ENCODE measurements around the gene INPP5J. TPM values are rescaled to one million over a fixed set of nuclear protein-coding genes. Genes with fewer than 3 reads are reported as not detected.

Gene INPP5J
- total and polyA plus RNA-seq, 2 of the 13 experiments (the other 11 are each of a cell fraction or from before 2014, with no cell fraction given): 0.24 to 1.1 TPM

DNA sequence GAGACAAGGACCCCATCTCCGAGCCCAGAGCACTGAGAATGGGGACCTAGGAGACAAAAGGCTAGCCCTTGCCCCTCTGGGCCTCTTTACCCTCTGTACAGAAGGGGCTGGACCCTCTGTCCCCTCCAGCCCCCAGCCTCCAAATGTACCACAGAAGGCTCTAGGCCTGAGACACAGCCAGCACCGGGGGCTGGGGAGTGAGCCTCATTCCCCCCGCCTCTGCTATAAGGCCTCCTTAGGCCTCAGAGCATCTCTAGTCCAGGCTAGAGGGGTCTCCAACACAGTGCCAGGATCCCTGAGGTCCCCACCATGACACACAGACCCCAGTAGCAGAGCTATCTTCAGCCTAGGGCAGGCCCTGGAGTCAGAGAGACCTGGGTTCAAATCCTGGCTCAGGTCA, 36.8 kb upstream of the INPP5J start:
- H3K9me3 ChIP-seq (ENCODE audit: low read length): no peaks in the 10 kb centered on the region
- ATAC-seq (no peak), DNase-seq (ENCODE audit: low spot score) (no peak), FAIRE-seq (no peak)
- intact Hi-C loops (cut with micrococcal nuclease; ENCODE audit: unreplicated experiment) (no loop called here), in situ Hi-C loops (cut with HindIII; ENCODE audit: extremely low pct_ligation_motif_present, low pct_unique_long_range_greater_than_20kb) (no loop called here)
- no peaks in the 10 kb centered on the region for H4K20me1 ChIP-seq (ENCODE audit: insufficient read depth, low read length)
- CTCF ChIA-PET (ENCODE audit: low intra/inter-chr PET ratio, low total read pairs): no interaction called here
- no TSS peak for BruUV-seq (replicated peaks)
- no peak overlapping the region for H3K4me2 ChIP-seq (ENCODE audit: low read depth, low read length)
- no peak overlapping the region for H3K27ac ChIP-seq (ENCODE audit: extremely low read length, insufficient read depth, low read length)
- H3K9ac ChIP-seq (ENCODE audit: insufficient read depth, low read depth, low read length): no peak overlapping the region
- no peak overlapping the region for H2AFZ ChIP-seq (ENCODE audit: low read length)
- POLR2A ChIA-PET: no interaction called here
- TF ChIP-seq, protein P1, sequence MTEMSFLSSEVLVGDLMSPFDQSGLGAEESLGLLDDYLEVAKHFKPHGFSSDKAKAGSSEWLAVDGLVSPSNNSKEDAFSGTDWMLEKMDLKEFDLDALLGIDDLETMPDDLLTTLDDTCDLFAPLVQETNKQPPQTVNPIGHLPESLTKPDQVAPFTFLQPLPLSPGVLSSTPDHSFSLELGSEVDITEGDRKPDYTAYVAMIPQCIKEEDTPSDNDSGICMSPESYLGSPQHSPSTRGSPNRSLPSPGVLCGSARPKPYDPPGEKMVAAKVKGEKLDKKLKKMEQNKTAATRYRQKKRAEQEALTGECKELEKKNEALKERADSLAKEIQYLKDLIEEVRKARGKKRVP (CRISPR knock-in tag; IDR thresholded peaks at IDR 0.05): no peak
- no peak for TF ChIP-seq ZNF577 (CRISPR knock-in tag; IDR thresholded peaks at IDR 0.05; ENCODE audit: borderline replicate concordance, low read depth)
- peaks cover 29 to 39% of the 10 kb centered on the region in 2 experiments for H3K36me3 ChIP-seq (replicated peaks in 1 of 2; ENCODE audit: control insufficient read depth in 1 of 2, insufficient read depth in 2 of 2, low read length in 2 of 2)
- WGBS (ENCODE audit: low lambda C conversion rate): 86% methylated on average over 1 of the region's 3 CpGs
- peaks cover 3% of the 10 kb centered on the region for H3K79me2 ChIP-seq (ENCODE audit: insufficient read depth, low read length)
- H3K4me3 ChIP-seq (replicated peaks in 1 of 3; ENCODE audit: insufficient read depth in 1 of 3, low read depth in 2 of 3, low read length in 3 of 3): no peak overlapping the region
- H3K27me3 ChIP-seq (ENCODE audit: control insufficient read depth in 1 of 2, insufficient read depth in 2 of 2, low read length in 2 of 2): no peaks in the 10 kb centered on the region; a peak in 1 of 5 replicates
- peaks cover 20% of the 10 kb centered on the region for H3K4me1 ChIP-seq (ENCODE audit: insufficient read depth, low read length)

DNA sequence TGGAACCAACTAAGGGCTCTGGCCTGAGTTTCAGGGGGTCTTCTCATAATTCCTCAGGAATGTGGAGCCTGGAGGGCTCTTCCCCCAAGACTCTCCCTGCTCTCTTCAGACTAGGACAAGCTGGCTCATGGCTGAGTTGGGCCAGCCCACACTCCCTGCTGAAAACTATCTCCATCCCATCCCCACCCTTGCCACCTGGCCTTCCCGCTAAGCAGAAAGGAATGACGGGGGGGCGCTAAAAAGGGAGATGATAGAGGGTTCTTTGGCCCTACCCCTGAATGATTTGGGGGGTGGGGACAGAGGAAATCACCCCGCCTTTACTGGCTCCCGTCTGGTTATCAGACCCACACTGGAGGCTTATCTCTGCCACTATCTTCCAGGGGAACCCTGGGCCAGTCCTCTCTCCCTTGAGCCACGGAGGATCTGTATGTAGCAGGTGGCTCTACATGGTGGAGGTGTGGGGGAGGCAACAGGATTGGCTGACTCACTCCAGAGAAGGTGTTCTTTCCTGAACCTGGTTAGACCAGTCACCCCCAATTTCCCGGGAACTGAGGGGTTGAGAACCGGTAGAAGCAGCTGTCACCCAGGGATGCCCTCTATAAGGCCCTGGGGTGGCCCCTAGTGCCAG, 35.9 kb upstream of the INPP5J start:
- CTCF ChIA-PET (ENCODE audit: low intra/inter-chr PET ratio, low total read pairs): no interaction called here
- WGBS (ENCODE audit: low lambda C conversion rate): 94% methylated on average over 6 of the region's 8 CpGs
- in situ Hi-C loops (cut with HindIII; ENCODE audit: extremely low pct_ligation_motif_present, low pct_unique_long_range_greater_than_20kb): no loop called here
- TF ChIP-seq ZNF816 (CRISPR knock-in tag; IDR thresholded peaks at IDR 0.05; ENCODE audit: borderline replicate concordance) (no peak), ZNF543 (CRISPR knock-in tag; IDR thresholded peaks at IDR 0.05) (no peak), E2F1 (CRISPR knock-in tag; IDR thresholded peaks at IDR 0.05) (no peak), ZNF605 (CRISPR knock-in tag; IDR thresholded peaks at IDR 0.05) (no peak), ZFP37 (CRISPR knock-in tag; IDR thresholded peaks at IDR 0.05; ENCODE audit: borderline replicate concordance) (no peak)
- TF ChIP-seq, protein P2, sequence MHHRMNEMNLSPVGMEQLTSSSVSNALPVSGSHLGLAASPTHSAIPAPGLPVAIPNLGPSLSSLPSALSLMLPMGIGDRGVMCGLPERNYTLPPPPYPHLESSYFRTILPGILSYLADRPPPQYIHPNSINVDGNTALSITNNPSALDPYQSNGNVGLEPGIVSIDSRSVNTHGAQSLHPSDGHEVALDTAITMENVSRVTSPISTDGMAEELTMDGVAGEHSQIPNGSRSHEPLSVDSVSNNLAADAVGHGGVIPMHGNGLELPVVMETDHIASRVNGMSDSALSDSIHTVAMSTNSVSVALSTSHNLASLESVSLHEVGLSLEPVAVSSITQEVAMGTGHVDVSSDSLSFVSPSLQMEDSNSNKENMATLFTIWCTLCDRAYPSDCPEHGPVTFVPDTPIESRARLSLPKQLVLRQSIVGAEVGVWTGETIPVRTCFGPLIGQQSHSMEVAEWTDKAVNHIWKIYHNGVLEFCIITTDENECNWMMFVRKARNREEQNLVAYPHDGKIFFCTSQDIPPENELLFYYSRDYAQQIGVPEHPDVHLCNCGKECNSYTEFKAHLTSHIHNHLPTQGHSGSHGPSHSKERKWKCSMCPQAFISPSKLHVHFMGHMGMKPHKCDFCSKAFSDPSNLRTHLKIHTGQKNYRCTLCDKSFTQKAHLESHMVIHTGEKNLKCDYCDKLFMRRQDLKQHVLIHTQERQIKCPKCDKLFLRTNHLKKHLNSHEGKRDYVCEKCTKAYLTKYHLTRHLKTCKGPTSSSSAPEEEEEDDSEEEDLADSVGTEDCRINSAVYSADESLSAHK (CRISPR knock-in tag; IDR thresholded peaks at IDR 0.05; ENCODE audit: borderline replicate concordance): no peak
- H2AFZ ChIP-seq (ENCODE audit: low read length): no peak overlapping the region
- H3K4me3 ChIP-seq (replicated peaks in 1 of 3; ENCODE audit: insufficient read depth in 1 of 3, low read depth in 2 of 3, low read length in 3 of 3): no peak overlapping the region
- no peak for DNase-seq (ENCODE audit: low spot score)
- H4K20me1 ChIP-seq (ENCODE audit: insufficient read depth, low read length): no peaks in the 10 kb centered on the region
- peaks cover 34 to 47% of the 10 kb centered on the region in 2 experiments for H3K36me3 ChIP-seq (replicated peaks in 1 of 2; ENCODE audit: control insufficient read depth in 1 of 2, insufficient read depth in 2 of 2, low read length in 2 of 2)
- H3K9ac ChIP-seq (ENCODE audit: insufficient read depth, low read depth, low read length): no peak overlapping the region
- H3K27ac ChIP-seq (ENCODE audit: extremely low read length, insufficient read depth, low read length): no peak overlapping the region
- FAIRE-seq: no peak
- intact Hi-C loops (cut with micrococcal nuclease; ENCODE audit: unreplicated experiment): no loop called here
- no peaks in the 10 kb centered on the region for H3K9me3 ChIP-seq (ENCODE audit: low read length)
- H3K79me2 ChIP-seq (ENCODE audit: insufficient read depth, low read length): peaks cover 3% of the 10 kb centered on the region
- no peak overlapping the region for H3K4me2 ChIP-seq (ENCODE audit: low read depth, low read length)
- no peaks in the 10 kb centered on the region for H3K27me3 ChIP-seq (ENCODE audit: control insufficient read depth in 1 of 2, insufficient read depth in 2 of 2, low read length in 2 of 2)
- no peak for ATAC-seq
- POLR2A ChIA-PET: no interaction called here
- peaks cover 19% of the 10 kb centered on the region for H3K4me1 ChIP-seq (ENCODE audit: insufficient read depth, low read length)
- no TSS peak for BruUV-seq (replicated peaks)
